SH-SY5Y (cell line): ENCODE data around the gene USP47.

Experiments used
- GATA2 ChIP-seq: IDR thresholded peaks from 2 replicates; pipeline ENCODE4 v1.6.1; 2011; ENCODE audit warnings: mild to moderate bottlenecking, low read depth, low read length
- GATA3 ChIP-seq: IDR thresholded peaks from 2 replicates; pipeline ENCODE4 v1.6.1; 2011; ENCODE audit warnings: low read depth, mild to moderate bottlenecking, low read length, moderate library complexity

The USP47 gene

GRCh38 chr11:11816511-11817314, 25.1 kb upstream of the USP47 start:
- TF ChIP-seq GATA3 = no peak
- TF ChIP-seq GATA2 = no peak

DNA sequence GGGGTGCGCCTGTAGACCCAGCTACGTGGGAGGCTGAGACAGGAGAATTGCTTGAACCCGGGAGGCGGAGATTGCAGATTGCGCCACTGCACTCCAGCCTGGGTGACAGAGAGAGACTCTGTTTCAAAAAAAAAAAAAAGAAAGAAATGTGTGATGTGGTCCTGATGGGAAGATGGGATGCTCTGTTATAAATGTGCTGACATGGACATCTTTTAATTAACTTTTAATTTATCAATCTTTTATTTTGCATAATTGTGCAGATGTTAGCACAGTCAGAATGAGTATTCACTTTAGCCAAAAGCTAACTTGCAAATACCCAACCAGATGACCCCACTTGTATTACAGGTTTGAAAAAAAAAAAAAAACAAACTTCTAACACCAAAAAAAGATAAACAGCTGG, 23.8 kb upstream of the USP47 start:
- no peak for TF ChIP-seq GATA2
- TF ChIP-seq GATA3 = no peak

GRCh38 chr11:11818529-11819121, 23.1 kb upstream of the USP47 start:
- TF ChIP-seq GATA3 (no peak), GATA2 (no peak)

- TF ChIP-seq GATA3 = no peak
- no peak for TF ChIP-seq GATA2
These were observed 19.9 kb upstream of the USP47 start for GRCh38 chr11:11821899-11822298.

- TF ChIP-seq GATA3 (no peak), GATA2 (no peak)
These were observed 18.8 kb upstream of the USP47 start for GRCh38 chr11:11822946-11823345.

- TF ChIP-seq GATA2 = no peak
- no peak for TF ChIP-seq GATA3
These were observed 15.5 kb upstream of the USP47 start for GRCh38 chr11:11826260-11826659.

DNA sequence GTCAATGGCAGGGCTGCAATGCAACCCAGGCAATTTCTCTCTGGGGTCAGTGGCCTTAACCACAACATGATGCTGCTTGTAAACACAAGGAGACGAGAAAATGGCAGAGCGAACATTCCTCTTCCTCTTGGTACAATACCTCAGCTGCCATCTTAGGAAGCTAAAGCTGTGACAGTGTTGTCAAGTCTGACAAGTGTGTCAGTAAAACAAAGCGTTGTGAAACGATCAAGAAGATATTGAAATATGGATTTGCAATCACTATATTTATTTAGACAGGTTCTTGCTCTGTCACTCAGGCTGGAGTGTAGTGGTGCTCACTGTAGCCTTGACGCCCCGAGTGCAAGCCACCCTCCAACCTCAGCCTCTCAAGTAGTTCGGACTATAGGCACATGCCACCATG, 14.5 kb upstream of the USP47 start:
- TF ChIP-seq GATA2 = no peak
- TF ChIP-seq GATA3 = no peak

DNA sequence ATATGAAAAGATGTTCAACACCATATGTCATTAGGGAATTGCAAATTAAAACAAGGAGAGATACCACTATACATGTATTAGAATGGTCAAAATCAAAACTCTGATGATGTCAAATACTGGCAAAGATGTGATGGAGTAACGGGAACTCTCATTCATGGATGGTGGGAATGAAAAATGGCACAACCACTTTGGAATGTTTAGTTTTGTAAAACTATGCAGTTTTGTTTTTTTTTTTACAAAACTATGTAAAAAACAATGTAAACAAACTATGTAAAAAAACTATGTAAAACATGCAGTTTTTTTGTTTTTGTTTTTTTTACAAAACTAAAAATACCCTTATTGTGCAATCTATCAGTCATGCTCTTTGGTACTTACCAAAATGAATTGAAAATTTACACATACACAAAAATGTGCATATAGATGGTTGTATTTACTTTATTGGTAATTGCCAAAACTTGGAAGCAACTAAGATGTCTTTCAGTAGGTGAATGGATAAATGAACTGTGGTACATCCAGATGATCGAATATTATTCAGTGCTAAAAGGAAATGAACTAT, 5.0 kb upstream of the USP47 start:
- no peak for TF ChIP-seq GATA2
- TF ChIP-seq GATA3 = no peak

- TF ChIP-seq GATA2 = no peak
- TF ChIP-seq GATA3 = no peak
These were observed 2.1 kb upstream of the USP47 start for GRCh38 chr11:11839718-11840117.

- no peak for TF ChIP-seq GATA2
- no peak for TF ChIP-seq GATA3
These were observed 553 bp upstream of the USP47 start for GRCh38 chr11:11841116-11841722.

DNA sequence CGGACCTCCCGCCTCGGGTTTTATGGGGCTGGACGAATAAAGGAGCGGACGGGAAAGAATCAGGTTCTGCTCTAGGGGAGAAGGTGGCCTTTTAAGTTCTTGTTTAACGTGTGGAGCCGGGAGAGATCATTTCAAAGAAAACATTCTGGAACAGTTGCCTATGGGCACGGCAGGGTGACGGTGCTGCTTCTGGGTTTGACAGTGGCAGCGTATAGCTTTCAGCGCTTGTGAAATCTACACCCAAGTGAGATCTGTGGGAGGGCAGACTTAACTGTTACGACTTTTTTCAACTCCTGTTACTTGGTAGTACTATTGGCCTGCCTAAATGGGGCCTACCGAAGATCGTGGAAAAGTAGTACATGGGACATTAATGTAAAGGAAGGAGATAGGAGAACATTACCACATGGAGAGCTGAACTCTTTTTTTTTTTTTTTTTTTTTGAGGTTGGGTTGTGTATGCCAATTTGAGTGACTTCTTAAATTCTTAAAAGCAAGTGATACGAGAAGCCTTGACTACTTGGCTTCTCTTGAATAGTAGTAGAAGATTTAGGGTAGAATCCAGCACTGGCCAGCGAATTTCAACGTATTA, 743 bp downstream of the USP47 start:
- no peak for TF ChIP-seq GATA3
- TF ChIP-seq GATA2 = no peak

DNA sequence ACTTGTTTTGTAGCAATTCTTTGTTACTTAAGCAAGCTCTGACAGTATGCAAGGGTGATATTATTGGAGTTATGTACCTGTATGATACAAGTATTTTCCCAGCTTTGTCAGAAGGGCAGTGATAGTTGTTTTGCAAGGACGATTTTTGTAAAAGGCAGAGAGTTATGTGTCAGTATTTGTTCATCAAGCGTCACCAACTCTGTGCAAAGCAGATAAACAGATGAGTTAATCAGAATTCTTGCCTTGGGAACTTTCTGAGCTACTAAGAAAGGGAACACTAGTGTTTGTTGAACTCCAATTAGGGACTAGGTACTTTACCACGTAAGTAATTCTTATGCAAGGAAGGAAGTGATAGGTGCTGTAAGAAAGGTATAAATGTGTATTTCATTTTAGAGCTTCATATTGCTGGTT, 1.4 kb downstream of the USP47 start:
- no peak for TF ChIP-seq GATA2
- no peak for TF ChIP-seq GATA3

- TF ChIP-seq GATA3 = no peak; the same call in 1 of the 2 replicates
- no peak for TF ChIP-seq GATA2
These were observed 1.9 kb downstream of the USP47 start for GRCh38 chr11:11843642-11844041.

DNA sequence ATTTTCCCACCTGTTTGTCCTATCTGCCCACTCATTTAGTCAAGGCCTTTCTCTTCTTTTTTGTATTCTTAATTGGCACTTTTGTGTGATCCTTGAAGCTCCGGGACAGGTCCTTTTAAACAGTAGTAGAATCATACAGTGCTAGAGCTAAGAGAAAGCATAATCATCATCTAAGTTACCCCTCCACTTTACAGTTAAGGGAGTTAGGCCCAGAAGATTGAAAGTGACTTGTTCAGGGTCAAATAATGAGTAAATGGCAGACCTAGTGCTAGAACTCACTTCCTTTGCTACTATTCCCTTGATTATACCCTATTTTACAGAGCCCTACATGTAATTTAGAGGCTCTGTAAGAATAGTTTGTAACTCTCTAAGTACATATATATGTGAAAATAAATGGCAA, 2.5 kb downstream of the USP47 start:
- TF ChIP-seq GATA3 (no peak), GATA2 (no peak)
